Activated CD8-positive, alpha-beta T cell treated with anti-CD3 and anti-CD28 coated beads for 36 hours (primary cell): ENCODE results near the gene SLC39A11. TPM values are rescaled to one million over a fixed set of nuclear protein-coding genes. Genes with fewer than 3 reads are reported as not detected.

Source experiments
- ATAC-seq: fragments of 200-7000 bp; cut with Tn5 transposase; one replicate; pipeline ENCODE4 v1.10.0; 2021; ENCODE audit warnings: mild to moderate bottlenecking, moderate library complexity
- CTCF ChIA-PET: fragments of 350-600 bp; sonication (Branson Sonifier 250); formaldehyde crosslinking; loops from one replicate; lab custom pipeline; 2021; ENCODE audit warnings: antibody characterized with exemption; lab: Charles Lee
- POLR2A ChIA-PET: fragments of 350-600 bp; sonication (Branson Sonifier 250); formaldehyde crosslinking; loops from one replicate; lab custom pipeline; 2021; ENCODE audit warnings: antibody characterized with exemption; lab: Charles Lee
- DNase-seq: peaks from one replicate; pipeline ENCODE4 v3.0.0-alpha.2; 2020
- H3K27ac Mint-ChIP-seq: one replicate; pipeline ENCODE4 v1.8.0; 2021; ENCODE audit warnings: mild to moderate bottlenecking, mixed read lengths
- H3K27me3 Mint-ChIP-seq: one replicate; pipeline ENCODE4 v1.8.0; 2021; ENCODE audit warnings: mixed read lengths
- H3K36me3 Mint-ChIP-seq: one replicate; pipeline ENCODE4 v1.8.0; 2021; ENCODE audit warnings: low read depth, mixed read lengths
- H3K4me1 Mint-ChIP-seq: one replicate; pipeline ENCODE4 v1.8.0; 2021; ENCODE audit warnings: low read depth, mixed read lengths
- H3K4me3 Mint-ChIP-seq: one replicate; pipeline ENCODE4 v1.8.0; 2021; ENCODE audit warnings: mild to moderate bottlenecking, moderate library complexity, mixed read lengths
- H3K9me3 Mint-ChIP-seq: one replicate; pipeline ENCODE4 v1.8.0; 2021; ENCODE audit warnings: mixed read lengths
- intact Hi-C: fragments of 100-400 bp; cut with micrococcal nuclease; formaldehyde crosslinking; loops from one replicate; pipeline ENCODE4 v1.10.0; 2022
- total RNA-seq, 2 experiments: library from RNA; stranded (reverse); gene quantifications; one replicate each; pipeline ENCODE4 v1.2.3, GENCODE V29; 2021
- TF ChIP-seq, protein P1 (sequence below): fragments of 200-600 bp; IDR thresholded peaks from one replicate; pipeline ENCODE4 v1.8.0; 2022; ENCODE audit warnings: antibody characterized with exemption, mild to moderate bottlenecking

The SLC39A11 gene
- total RNA-seq, 2 experiments from 2014 or later, result 14.4 to 14.9 TPM

DNA sequence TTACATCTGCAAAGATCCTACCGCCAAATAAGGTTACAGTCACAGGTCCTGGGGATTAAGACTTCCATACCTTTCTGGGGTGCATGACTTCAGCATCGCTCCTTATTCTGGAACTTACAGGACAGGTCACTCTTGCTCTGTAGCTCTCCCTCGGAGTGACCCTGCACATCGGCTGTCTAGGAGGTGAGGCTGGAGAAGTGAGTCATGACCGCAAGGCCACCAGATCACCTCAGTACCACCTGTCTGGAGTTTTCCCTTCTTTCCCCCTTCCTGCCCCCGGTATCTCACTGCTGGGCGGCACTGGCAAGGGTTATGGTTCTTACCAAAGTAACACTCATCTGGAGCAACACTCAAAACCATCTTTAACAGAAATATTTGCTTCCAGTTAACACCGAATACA is 374.8 kb downstream of the SLC39A11 start:
- H3K4me3 Mint-ChIP-seq, result no peak overlapping the region
- no peaks in the 10 kb centered on the region for H3K9me3 Mint-ChIP-seq
- TF ChIP-seq, protein P1, sequence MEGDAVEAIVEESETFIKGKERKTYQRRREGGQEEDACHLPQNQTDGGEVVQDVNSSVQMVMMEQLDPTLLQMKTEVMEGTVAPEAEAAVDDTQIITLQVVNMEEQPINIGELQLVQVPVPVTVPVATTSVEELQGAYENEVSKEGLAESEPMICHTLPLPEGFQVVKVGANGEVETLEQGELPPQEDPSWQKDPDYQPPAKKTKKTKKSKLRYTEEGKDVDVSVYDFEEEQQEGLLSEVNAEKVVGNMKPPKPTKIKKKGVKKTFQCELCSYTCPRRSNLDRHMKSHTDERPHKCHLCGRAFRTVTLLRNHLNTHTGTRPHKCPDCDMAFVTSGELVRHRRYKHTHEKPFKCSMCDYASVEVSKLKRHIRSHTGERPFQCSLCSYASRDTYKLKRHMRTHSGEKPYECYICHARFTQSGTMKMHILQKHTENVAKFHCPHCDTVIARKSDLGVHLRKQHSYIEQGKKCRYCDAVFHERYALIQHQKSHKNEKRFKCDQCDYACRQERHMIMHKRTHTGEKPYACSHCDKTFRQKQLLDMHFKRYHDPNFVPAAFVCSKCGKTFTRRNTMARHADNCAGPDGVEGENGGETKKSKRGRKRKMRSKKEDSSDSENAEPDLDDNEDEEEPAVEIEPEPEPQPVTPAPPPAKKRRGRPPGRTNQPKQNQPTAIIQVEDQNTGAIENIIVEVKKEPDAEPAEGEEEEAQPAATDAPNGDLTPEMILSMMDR, result no peak
- DNase-seq (no peak), ATAC-seq (no peak)
- no peaks in the 10 kb centered on the region for H3K27me3 Mint-ChIP-seq
- CTCF ChIA-PET, result interaction anchor here (1.8 to 7.3 kb wide), 3 partner anchors 9 to 439 kb away, joined by 4 to 67 read pairs (median 11); no protein-coding TSS in a partner anchor
- H3K27ac Mint-ChIP-seq, result no peak overlapping the region
- intact Hi-C loops, result no loop called here
- peaks cover 7% of the 10 kb centered on the region for H3K36me3 Mint-ChIP-seq
- POLR2A ChIA-PET, result no interaction called here
- peaks cover 21% of the 10 kb centered on the region for H3K4me1 Mint-ChIP-seq

DNA sequence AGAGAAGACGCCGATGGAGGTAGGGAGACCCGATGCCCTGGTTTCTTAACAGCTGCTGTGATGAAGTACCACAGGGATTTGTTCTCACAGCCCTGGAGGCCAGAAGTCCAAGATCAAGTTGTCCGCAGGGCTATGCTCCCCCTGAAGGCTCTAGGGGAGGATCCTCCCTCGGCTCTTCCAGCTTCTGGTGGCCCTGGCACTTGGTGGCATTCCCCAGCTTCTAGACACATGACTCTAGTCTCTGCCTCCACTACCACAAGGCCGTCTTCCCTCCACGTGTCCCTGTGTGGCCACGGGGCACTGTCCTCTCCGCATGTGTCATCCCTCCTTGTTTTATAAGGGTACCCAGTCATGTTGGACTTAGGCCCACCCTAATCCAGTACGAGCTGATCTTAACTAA is 375.2 kb downstream of the SLC39A11 start:
- ChIA-PET CTCF (interaction anchor here (1.8 to 7.3 kb wide), 2 partner anchors 9 to 160 kb away, joined by 4 to 67 read pairs; no protein-coding TSS in a partner anchor), POLR2A (no interaction called here)
- Mint-ChIP-seq H3K4me1 (peaks cover 21% of the 10 kb centered on the region), H3K36me3 (peaks cover 11% of the 10 kb centered on the region), H3K4me3 (no peak overlapping the region), H3K9me3 (no peaks in the 10 kb centered on the region), H3K27me3 (no peaks in the 10 kb centered on the region), H3K27ac (no peak overlapping the region)
- TF ChIP-seq, protein P1, result no peak
- intact Hi-C loops, result no loop called here
- DNase-seq (no peak), ATAC-seq (no peak)

DNA sequence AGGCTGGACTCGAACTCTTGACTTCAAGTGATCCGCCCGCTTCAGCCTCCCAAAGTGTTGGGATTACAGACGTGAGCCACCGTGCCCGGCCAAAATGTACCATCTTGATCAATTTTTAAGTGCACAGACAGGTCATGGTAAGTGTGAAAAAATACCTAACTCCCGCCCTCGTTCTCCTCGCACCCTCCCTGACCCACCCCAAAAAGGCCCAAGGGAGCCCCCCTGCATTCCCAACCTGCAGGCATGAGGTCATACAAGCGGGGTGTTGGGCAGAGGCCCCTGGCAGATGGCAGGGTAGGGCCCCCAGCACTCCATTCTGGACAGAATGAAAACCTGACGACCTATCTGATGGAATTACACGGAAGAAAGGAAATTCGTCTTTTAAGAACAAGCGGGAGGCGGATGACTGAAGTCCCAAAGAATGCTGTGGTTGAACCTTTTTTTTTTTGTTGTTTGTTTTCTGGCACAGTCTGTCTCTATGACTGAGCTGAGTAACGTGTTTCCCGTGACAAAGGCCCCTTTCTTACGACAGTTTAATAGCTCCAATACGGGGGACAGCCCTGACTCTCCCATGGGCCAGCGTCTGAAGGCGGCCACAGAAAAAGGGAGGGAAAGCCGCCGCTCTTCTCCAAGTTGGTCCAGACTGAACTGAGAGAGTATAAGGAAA is 376.4 kb downstream of the SLC39A11 start:
- Mint-ChIP-seq H3K27me3 (no peaks in the 10 kb centered on the region), H3K36me3 (peaks cover 23% of the 10 kb centered on the region), H3K4me3 (no peak overlapping the region), H3K27ac (no peak overlapping the region), H3K4me1 (peaks cover 21% of the 10 kb centered on the region), H3K9me3 (peaks cover 9% of the 10 kb centered on the region)
- ChIA-PET POLR2A (no interaction called here), CTCF (interaction anchor here (7.3 kb wide), 1 partner anchor 10 kb away, joined by 67 read pairs; no protein-coding TSS in a partner anchor)
- DNase-seq (no peak), ATAC-seq (no peak)
- TF ChIP-seq, protein P1, result no peak
- intact Hi-C loops, result no loop called here

DNA sequence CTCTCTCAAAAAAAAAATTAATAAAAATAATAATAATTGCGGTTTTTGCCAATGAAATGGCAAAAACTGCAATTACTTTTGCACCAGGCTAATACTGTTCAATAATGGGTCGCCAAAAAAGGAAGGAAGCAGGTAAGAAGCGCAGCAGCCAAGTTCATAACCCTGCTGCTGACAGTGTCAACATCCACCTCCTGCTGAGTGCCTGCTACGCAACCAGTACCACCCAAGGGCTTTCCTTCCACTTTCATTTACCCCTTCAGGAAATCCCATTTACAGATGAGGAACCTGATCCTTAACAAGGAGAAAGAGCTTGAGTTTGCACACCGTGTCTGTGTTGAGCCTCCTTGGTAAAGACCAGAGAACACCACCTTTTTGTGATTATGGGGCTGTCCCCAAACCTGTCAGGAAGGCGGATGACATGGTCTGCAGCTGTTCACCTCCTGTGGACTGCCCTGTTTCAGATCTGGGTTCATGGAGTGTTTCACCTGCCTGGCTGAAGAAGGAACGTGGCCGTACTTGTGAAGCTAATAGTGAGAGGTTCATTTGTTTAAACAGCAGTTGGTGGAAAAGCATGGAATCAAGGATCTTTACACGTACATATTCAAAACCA is 378.0 kb downstream of the SLC39A11 start:
- no peak overlapping the region for H3K27ac Mint-ChIP-seq
- CTCF ChIA-PET, result interaction anchor here (2.2 to 7.3 kb wide), 2 partner anchors 12 to 157 kb away, joined by 7 to 67 read pairs; no protein-coding TSS in a partner anchor
- TF ChIP-seq, protein P1, result no peak
- no peak overlapping the region for H3K4me3 Mint-ChIP-seq
- intact Hi-C loops, result no loop called here
- peaks cover 14% of the 10 kb centered on the region for H3K9me3 Mint-ChIP-seq
- no peaks in the 10 kb centered on the region for H3K27me3 Mint-ChIP-seq
- ATAC-seq (no peak), DNase-seq (no peak)
- peaks cover 26% of the 10 kb centered on the region for H3K36me3 Mint-ChIP-seq
- peaks cover 21% of the 10 kb centered on the region for H3K4me1 Mint-ChIP-seq
- POLR2A ChIA-PET, result no interaction called here

DNA sequence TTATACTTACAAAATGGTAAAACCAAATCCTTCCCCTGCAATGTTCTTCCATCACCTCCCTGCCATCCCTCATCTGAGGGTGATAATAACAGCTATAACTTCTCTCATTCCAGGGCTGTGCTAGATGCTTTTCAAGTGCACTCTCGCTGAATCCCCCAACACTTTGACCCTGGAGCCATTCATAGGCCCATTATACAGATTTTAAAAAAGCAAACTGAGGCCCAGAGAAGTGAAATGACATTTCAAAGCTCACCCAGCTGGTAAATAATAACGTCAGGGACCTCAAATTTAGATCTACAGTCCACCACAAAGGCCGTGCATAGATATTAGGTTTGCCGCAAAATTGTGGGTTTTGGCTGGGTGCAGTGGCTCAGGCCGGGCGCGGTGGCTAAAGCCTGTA is 378.8 kb downstream of the SLC39A11 start:
- no peaks in the 10 kb centered on the region for H3K27me3 Mint-ChIP-seq
- H3K4me3 Mint-ChIP-seq, result no peak overlapping the region
- DNase-seq (no peak), ATAC-seq (no peak)
- intact Hi-C loops, result no loop called here
- no peak overlapping the region for H3K27ac Mint-ChIP-seq
- H3K9me3 Mint-ChIP-seq, result peaks cover 14% of the 10 kb centered on the region
- H3K4me1 Mint-ChIP-seq, result peaks cover 20% of the 10 kb centered on the region
- CTCF ChIA-PET, result interaction anchor here (0.8 to 7.3 kb wide), 3 partner anchors 13 to 272 kb away, joined by 3 to 67 read pairs (median 7); no protein-coding TSS in a partner anchor
- POLR2A ChIA-PET, result no interaction called here
- H3K36me3 Mint-ChIP-seq, result peaks cover 26% of the 10 kb centered on the region
- TF ChIP-seq, protein P1, result no peak
